HG03097 (cell line): ENCODE measurements around the gene UBE4B.

ENCODE experiments used
- ATAC-seq: cut with Tn5 transposase; IDR thresholded peaks from one replicate; pipeline ENCODE4 v1.9.1; 2021; ENCODE audit not compliant: unreplicated experiment, low FRiP score

UBE4B gene

DNA sequence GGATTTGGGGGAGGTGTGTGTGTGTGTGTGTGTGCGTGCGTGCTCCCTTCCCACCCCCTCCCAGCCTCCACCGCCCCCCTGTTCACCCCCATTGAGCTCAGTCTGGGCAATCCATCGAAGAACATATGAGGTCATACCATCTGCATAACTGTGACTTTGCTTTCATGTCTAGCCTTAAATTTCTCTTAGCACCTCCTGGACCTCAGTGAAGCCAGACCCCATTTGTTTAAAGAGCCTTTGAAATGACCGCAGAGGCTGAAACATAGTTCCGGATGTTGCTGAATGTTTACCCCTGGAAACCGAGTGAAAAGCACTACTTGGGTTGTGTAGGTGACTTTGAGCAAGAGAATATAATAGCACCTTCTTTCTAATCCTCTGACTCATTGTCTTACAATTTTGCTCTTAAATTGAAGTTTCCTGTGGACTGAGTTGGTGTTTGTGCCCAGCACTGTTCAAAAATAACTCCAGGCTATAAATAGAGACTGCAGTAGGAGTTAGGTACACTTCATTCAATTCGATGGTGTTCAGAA is 75.4 kb downstream of the UBE4B start:
- ATAC-seq, result no peak

DNA sequence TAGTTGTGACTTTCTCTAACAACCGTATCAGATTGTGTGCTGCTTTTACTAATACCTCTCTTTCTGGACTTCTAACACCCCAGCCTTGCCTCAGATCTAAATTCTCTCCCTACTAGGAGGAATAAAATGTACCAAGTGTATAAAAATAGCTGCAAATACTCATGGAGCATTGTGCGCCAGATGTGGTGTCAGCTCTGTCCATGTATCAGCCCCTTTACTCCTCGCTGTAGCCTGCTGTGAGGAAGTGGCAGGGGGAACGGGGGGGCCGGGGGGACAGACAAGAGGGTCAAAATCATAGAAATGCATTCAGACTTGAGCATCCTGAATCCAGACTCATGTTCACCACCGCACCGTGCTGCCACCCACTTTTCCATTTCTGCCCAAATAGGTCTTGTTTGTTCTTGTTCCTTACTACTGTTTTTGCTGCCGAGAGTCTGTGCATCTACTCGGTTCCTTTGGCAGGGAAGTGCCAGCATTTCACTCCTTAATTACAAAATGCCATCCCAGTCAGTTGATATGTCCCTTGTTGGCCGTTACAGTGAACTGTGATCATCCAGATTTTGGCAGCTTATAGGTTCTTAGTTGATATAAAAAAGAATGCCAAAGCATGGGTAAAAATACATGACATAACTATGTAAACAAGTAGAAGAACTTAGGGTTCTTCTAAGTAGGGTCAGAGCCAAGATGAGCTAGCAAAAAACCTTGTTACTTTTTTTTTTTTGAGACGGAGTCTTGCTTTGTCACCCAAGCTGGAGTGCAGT is 76.4 kb downstream of the UBE4B start:
- no peak for ATAC-seq

DNA sequence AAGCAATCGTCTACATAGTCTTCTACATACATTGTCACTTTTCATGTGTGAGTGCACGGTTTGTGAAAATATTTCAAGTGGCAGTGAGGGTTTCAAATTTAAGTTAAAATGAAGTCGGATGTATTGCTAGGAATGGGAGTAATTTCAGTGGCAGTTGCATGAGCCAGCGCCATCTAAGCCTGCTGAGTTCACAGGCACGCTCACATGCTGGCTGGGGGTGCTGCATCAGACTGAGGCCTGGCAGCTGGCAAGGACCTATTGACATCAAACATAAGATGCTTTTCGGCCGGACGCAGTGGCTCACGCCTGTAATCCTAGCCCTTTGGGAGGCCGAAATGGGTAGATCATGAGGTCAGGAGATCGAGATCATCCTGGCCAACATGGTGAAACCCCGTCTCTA is 80.7 kb downstream of the UBE4B start:
- ATAC-seq, result no peak

DNA sequence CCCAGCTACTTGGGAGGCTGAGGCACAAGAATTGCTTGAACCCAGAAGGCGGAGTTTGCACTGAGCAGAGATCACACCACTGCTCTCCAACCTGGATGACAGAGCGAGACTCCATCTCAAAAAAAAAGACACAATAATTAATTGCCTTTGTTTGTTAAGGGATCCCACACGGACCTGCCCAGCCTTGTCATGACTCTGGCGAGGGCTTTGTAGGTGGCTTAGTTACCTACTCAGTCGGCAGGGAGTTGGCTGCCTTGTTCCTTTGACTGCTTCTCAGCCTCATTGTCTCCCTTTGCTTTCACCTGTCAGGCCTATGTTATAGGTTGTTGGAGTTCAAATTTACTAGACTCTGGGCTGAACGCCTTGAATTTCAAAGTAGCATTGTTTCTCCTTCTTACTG is 82.0 kb downstream of the UBE4B start:
- ATAC-seq, result no peak

DNA sequence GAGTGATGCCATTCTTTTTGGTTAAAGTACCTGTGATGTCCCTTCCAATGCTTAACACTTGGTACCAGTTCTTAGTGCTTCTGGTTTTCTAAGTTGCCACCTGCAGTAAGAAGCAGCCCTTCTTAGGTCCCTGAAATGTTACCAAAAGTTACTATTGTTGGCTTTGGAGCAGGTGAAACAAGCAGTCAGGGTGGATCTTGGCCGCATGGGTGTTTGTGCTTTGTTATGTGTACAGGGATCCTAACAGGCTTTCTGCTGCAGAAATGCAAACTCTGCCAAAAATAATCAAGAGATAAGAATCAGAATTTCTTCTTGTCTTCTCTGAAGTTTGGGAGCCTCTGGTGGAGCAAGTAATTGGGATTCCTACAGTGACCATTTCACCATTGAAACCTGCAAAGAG is 84.4 kb downstream of the UBE4B start:
- no peak for ATAC-seq

DNA sequence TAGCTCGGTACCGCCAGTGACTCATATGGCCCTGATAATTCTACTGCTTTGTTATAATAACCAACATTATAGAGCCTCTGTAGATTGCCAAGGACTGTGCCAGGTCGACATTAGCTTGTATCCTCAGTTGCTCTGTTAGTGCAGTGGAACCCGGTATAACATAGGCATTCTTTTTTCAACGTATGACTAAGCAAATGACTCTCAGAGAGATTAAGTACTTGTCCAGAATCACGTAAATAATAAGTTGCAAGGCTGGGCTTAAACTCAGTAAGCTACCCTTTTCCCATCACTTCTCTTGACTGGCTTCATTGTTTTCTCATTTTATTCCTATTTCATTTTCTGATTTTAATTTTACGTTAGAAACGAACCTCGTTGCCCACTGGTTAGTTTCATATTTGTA is 85.1 kb downstream of the UBE4B start:
- no peak for ATAC-seq

DNA sequence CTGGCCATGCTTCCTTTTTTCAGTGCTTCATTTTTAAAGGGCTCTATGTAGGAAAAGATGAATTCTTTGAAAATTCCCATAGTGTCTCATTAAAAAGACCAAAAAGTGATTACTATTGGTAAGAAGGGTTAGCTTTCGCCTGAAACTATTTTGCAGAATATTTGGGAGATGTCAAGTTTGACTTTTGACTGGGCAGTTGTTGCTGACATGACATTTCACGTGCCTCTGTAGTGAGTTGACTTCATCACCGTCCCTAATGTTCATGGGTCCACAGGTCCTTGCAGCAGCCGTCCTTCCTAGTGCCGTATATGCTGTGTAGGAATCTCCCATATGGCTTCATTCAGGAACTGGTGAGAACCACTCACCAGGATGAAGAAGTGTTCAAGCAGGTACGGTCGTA is 88.9 kb downstream of the UBE4B start:
- ATAC-seq, result no peak

DNA sequence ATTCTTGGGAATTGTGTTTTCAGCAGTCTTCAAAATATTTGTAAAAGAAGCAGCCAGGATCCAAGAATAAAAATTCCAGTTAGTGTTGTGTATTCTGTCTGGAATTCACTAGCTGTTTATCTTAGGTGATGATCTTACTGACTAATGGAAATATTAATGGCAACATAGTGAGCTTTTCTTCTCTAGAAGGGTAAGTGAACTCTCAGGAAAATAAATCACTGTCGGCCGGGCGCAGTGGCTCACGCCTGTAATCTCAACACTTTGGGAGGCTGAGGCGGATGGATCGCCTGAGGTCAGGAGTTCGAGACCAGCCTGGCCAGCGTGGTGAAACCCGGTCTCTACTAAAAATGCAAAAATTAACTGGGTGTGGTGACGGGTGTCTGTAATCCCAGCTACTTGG is 90.2 kb downstream of the UBE4B start:
- no peak for ATAC-seq

DNA sequence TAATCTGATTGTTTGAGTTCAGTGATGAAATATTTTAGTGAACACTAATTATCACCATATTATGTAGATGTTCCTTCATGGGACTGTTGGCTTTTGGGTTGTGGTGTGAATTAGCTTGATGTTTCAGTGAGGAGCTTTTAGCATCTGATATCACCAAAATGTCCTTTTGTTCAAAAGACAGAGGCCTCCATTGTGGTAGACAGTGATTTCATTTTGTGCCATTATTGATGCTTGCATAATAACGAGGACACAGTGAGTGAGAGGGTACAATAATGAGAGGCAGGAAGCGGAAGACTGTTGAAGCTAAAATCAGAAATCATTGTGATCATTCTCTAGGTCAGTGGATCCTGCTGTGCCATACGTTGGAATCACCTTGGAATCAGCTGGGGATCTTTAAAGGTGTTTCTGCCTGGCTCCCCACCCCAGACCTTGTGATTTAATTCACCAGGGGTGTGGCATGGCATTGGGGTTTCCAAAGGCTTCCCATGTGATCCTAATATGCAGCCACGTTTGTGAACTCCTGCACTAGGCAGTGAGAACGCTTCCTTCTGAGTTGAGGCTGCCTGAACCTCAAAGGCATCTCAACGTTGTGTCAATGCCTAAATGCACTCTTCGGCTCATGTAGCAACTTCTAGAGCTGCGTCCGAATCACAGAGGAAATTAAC is 95.5 kb downstream of the UBE4B start:
- ATAC-seq, result no peak

DNA sequence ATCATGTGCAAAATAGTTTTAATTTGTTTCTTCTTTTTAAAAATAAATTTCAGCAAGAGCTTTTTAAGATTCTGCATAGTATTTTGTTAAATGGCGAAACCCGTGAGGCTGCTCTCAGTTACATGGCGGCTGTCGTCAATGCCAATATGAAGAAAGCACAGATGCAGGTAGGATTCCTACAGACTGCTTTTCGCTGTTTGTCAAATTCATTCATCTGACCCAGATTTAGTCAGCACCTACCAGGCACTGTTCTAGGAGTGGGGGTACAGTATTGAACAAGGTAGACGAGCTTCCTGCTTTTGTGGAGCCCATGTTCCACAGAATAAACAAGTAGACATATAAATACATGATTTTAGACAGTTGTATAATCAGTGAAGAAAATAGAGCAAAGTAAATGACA is 99.6 kb downstream of the UBE4B start:
- ATAC-seq, result no peak

DNA sequence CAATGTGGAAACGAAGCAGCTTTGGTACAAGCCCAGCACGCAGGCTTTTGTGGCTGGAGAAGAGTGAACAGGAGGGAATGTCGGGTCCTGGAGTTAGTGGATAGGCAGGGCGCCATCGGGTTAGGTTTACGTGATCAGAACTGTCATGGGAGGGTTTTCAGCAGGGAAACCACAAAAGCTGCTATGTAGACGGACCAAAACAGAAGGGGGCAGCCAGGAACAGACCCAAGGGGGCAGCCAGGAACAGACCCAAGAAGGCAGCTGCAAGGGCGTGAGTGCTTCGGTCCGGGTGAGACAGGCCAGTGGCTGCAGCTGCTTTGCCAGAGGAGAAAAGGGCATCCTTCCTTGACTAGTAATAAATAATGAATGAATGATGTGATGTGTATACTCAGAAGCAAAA is 100.1 kb downstream of the UBE4B start:
- ATAC-seq, result no peak

DNA sequence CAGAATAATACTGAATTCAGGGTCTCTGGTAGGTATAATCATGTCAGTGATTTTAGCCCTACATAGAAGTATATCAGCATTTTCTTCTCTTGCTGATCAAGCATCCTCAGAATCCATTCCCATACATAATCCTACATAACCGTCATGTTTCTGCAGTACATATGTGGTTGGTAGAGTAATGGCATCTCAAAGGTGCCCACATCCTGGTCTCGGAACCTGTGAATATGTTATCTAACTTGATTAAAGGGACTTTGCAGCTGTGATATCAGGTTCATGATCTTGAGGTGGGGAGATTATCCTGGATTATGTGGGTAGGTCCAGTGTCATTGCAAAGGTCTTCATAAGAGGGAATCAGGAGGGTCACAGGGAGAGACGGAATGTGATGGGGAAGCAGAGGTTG is 108.2 kb downstream of the UBE4B start:
- no peak for ATAC-seq

DNA sequence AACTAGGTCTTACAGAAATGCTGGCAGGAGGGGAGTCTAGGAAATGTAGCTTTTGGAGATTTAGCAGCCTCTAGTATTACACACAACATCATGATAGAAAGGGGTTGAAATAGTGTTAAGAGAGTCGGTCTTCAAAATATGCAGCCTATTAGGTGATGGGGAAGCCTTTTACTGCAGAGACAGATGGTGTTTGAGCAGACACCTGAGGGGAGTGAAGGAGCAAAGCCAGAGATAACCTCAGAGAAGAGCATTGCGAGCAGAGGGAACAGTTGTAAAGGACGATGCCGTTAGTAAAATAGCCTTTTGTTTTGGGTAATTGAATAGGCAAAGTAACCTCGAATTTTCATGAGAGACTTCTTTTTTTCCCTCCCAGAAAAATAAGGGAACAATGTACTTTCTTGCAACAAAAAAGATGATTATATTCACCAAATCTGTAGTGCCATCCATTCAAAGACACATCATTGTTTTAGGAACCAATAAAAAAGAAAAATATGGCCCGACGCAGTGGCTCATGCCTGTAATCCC is 111.3 kb downstream of the UBE4B start:
- no peak for ATAC-seq

DNA sequence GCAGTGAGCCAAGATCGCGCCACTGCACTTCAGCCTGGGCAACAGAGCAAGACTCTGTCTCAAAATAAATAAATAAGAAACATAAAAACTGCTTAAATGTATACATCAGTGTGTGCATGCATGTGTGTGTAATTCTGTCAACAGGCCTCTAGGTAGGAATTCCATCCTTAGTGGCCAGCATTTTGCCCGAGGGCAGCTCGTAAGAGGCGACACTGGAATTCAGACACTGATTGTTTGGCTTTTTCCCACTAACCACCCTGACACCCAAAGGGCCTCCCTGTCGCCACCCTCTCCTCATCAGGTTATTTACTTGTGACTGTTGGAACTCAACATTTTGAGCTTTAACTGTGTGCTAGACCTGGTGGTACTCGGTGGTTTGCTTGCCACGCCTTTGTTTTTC is 113.6 kb downstream of the UBE4B start:
- no peak for ATAC-seq

DNA sequence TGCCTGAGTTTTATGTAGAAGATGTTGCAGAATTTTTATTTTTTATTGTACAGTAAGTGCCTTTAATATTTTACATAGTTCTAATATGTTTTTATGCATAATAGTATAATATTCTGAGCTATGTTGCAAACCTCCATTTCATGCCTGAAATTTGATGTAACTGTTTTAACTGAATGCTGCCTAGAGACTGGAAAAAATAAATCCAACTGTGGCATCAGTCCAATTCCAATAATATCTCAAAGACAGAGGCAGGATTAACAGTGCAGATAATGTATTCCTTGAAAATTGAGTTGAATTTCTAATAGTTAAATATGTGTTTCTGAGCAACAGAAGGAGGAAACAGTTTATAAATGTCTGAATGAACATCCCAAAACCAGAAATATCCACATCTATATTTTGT is 116.5 kb downstream of the UBE4B start:
- ATAC-seq, result no peak

DNA sequence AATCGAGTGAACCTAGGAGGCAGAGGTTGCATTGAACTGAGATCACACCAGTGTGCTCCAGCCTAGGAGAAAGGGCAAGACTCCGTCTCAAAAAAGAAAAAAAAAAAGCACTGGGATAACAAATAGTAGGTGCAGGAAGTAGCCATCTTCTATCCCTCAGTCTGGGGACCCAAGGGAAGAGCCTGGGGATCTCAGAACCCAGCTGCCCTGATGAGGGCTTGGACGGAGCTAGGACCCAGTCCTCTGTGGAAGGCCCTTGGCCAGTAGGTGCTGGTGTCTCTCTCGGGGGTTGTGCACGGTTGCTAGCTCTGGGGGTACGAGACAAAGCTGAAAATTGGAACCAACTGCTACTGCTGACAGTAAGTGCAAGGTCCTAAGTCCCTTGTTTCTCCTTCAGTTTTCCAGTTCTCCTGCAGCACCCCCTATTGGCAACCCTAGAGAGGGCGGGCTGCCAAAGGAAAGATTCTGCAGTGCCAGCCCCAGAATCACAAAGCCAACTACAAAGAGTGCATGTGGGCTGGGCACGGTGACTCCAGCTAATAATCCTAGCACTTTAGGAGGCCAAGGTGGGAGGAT is 120.0 kb downstream of the UBE4B start:
- no peak for ATAC-seq

DNA sequence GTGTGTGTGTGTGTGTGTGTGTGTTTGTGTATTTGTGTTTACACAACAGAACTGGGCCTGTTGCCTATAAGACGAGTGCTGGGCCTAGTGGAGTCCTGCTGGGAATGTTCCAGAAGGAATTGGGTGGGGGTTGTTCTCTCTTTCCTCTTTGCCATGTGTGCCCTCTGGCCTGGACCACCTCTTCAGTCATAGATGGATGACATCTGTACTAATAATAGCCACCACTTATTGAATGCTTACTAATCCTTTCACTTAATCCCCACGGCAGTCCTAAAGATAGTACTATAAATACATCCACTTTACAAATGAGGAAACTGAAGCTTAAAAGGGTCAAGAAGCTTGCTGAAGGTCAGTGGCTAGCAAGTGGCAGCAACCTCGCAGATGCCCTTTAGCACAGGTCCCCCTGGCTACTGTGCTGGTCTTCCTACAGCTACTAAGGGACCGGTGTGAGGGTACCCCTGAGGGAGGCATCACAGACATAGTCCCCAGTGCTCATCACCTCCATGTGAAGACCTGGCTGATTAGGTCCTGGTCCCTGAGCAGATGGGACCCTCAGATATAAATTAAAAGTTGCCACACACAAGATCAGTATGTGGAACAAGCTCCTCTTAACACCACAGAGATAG is 122.4 kb downstream of the UBE4B start:
- ATAC-seq, result no peak

DNA sequence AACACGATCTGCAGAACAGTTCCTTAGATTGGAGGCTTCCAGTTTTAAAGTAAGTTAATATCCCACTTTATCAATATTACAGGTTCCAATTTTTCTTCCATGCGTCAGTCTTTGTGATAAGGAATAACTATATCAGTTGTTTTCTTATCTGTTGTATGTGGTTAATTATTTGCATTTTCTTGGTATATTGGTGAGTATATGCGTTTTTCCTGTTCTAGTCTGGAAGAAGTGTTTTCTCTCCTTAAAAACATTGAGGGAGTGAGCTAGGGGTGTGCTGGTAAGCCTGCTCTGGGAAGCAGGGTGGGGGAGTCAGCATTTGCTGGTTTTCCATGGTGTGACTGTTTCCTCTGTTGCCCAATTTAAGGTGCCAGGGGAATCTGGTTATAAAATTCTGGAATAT is 127.4 kb downstream of the UBE4B start:
- ATAC-seq, result no peak

DNA sequence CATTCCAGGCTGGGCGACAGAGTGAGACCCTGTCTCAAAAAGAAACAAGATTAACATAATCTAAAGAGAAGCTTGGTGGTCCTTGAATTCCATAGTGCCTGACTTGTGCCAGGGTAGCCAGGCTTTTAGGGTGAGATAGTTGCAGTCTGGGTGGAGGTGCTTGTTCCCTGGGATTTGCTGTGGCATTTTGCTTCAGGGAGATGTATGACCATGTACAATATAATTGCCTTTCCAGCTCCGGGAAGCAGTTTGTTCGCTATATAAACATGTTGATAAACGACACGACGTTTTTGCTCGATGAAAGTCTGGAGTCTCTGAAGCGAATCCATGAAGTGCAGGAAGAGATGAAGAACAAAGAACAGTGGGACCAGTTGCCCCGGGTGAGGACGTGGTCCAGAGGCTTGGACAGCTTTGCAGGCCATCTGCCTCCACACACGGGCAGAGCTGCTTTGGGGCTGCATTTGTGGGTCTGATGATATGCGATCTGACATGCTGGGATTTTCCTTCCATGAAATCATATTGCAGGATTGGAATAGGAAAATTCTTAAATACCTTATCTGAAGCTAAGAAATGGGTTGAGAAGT is 128.2 kb downstream of the UBE4B start:
- ATAC-seq, result no peak

DNA sequence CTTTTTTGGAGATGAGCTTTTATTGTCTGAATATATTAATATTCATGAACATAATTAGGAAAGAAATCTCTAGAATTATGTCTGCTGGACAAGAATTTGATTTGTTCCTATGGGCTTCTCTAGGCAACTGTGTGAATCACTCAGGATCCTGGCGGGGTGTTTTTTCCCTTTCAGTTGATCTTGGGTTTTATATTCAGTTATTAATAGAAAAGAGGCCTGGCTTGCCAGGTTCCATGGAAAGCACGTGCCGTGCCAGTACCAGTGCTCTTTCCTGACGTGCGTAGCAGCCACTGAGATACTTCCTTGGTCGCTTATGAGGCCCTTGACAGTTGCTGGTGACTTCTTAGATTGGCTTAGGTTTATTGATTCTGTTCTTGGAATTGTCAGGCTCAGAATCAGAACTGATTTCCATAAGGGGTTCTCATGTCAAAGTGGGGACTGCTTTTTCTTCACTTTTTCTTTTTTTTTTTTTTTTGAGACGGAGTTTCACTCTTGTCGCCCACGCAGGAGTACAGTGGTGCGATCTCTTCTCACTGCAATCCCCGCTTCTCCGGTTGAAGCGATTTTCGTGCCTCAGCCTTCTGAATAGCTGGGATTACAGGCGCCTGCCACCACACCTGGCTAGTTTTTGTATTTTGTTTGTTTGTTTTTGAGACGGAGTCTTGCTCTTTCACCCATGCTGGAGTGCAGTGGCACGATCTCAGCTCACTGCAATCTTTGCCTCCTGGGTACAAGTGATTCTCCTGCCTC is 129.0 kb downstream of the UBE4B start:
- ATAC-seq, result no peak
